Testis (tissue), 3 donors: ENCODE data around the gene CCL27. TPM values are rescaled to one million over a fixed set of nuclear protein-coding genes. Genes with fewer than 3 reads are reported as not detected.

Source experiments
- DNase-seq: peaks from one replicate; pipeline ENCODE4 v3.0.0-alpha.2; 2019
- H3K27ac ChIP-seq, 2 donors: fragments of 200-600 bp; sonication (generic); one replicate each; pipeline ENCODE4 v1.5.1; 2019
- H3K27me3 ChIP-seq: fragments of 200-600 bp; sonication (generic); one replicate; pipeline ENCODE4 v1.5.1; 2019
- H3K36me3 ChIP-seq: fragments of 200-600 bp; sonication (generic); one replicate; pipeline ENCODE4 v1.5.1; 2017; ENCODE audit warnings: low read depth; ENCODE audit errors: missing control alignments
- H3K4me1 ChIP-seq: fragments of 200-600 bp; sonication (generic); one replicate; pipeline ENCODE4 v1.5.1; 2019
- H3K4me3 ChIP-seq, 2 donors: fragments of 200-600 bp; sonication (generic); one replicate each; pipeline ENCODE4 v1.5.1; 2017 to 2019
- H3K9me3 ChIP-seq: fragments of 200-600 bp; sonication (generic); one replicate; pipeline ENCODE4 v1.5.1; 2017
- CTCF ChIP-seq, 3 experiments: fragments of 450-650 bp in 2 of 3; fragments of 200-600 bp in 1 of 3; sonication (generic) in 1 of 3; IDR thresholded peaks; one replicate each; pipeline ENCODE4 v1.5.1; 2016 to 2019; ENCODE audit warnings: antibody characterized with exemption in 3 of 3, mild to moderate bottlenecking in 2 of 3, moderate library complexity in 1 of 3
- POLR2A ChIP-seq: fragments of 450-650 bp; IDR thresholded peaks from one replicate; pipeline ENCODE4 v1.6.1; 2017; ENCODE audit warnings: antibody characterized with exemption, mild to moderate bottlenecking, moderate library complexity
- WGBS, 2 donors: methylation state at CpG; one replicate each; pipeline ENCODE4 v1.1.5; 2018; 5-methylcytosine and 5-hydroxymethylcytosine counted together
- intact Hi-C: fragments of 100-400 bp; cut with DNase I; formaldehyde crosslinking; loops from one replicate; pipeline ENCODE4 v1.15.1; 2023; ENCODE audit warnings: low total_unique reads
- polyA plus RNA-seq: library from polyadenylated mRNA; stranded (reverse); fragments of 350-450 nt; fragmentation: Illumina TruSeq; extraction: RNeasy Lipid Tissue Mini Kit (QIAGEN cat#74804); gene quantifications from one replicate; pipeline ENCODE4 v1.2.3, GENCODE V29; 2014; ENCODE audit warnings: low read depth, low replicate concordance; ENCODE audit not compliant: insufficient read depth
- total RNA-seq, 2 donors: library from RNA; depleted of rRNA; stranded (reverse); fragments of >200 nt; gene quantifications; one replicate each; pipeline ENCODE4 v1.2.3, GENCODE V29; 2016

Gene CCL27
- total and polyA plus RNA-seq, 3 donors from 2014 or later, result 1.4 to 3.1 TPM; not detected in 1

GRCh38 chr9:34693560-34693959 is 31.1 kb upstream of the CCL27 start:
- no peaks in the 10 kb centered on the region for H3K27me3 ChIP-seq
- intact Hi-C loops, result loop anchor here (5.0 kb wide), 1 partner anchor 231 kb away; no protein-coding TSS in a partner anchor
- H3K9me3 ChIP-seq, result no peaks in the 10 kb centered on the region
- no peak overlapping the region for H3K4me3 ChIP-seq
- TF ChIP-seq CTCF (IDR thresholded peaks at IDR 0.05), result no peak
- no peak for TF ChIP-seq POLR2A
- H3K27ac ChIP-seq, result no peak overlapping the region
- WGBS, 2 donors, result 74 to 86% methylated on average over 2 of the region's 2 CpGs
- no peak for DNase-seq
- H3K4me1 ChIP-seq, result no peaks in the 10 kb centered on the region
- H3K36me3 ChIP-seq, result no peaks in the 10 kb centered on the region

- WGBS, 2 donors, result 82 to 88% methylated on average over 5 of the region's 5 CpGs
- no peak for TF ChIP-seq POLR2A
- no peak for TF ChIP-seq CTCF (IDR thresholded peaks at IDR 0.05)
- no peaks in the 10 kb centered on the region for H3K27me3 ChIP-seq
- H3K27ac ChIP-seq, result no peak overlapping the region
- no peak overlapping the region for H3K4me3 ChIP-seq
- H3K36me3 ChIP-seq, result no peaks in the 10 kb centered on the region
- intact Hi-C loops, result loop anchor here (5.0 kb wide), 1 partner anchor 230 kb away; no protein-coding TSS in a partner anchor
- H3K4me1 ChIP-seq, result no peaks in the 10 kb centered on the region
- H3K9me3 ChIP-seq, result no peaks in the 10 kb centered on the region
- DNase-seq, result no peak
These were observed 29.5 kb upstream of the CCL27 start for GRCh38 chr9:34691936-34692315.

GRCh38 chr9:34690983-34691935 is 28.8 kb upstream of the CCL27 start, which contains the start of gene CCL19:
CCL19 (minus strand) TSS chr9:34691276; CDS start chr9:34691139, 137 bp downstream.
- Histone ChIP-seq H3K4me1 (no peaks in the 10 kb centered on the region), H3K27me3 (no peaks in the 10 kb centered on the region), H3K4me3 (no peak within 1 kb of the TSS), H3K27ac (no peak within 1 kb of the TSS), H3K9me3 (no peaks in the 10 kb centered on the region), H3K36me3 (no peaks in the 10 kb centered on the region)
- no peak for DNase-seq
- no peak for TF ChIP-seq POLR2A
- no peak for TF ChIP-seq CTCF (IDR thresholded peaks at IDR 0.05)
- 66 to 68% methylated on average over 6 of the region's 6 CpGs for WGBS, 2 donors
- intact Hi-C loops, result loop anchor here (5.0 kb wide), 1 partner anchor 229 kb away; no protein-coding TSS in a partner anchor

GRCh38 chr9:34689512-34689911 is 27.1 kb upstream of the CCL27 start:
- no peaks in the 10 kb centered on the region for H3K27me3 ChIP-seq
- H3K4me3 ChIP-seq, result no peak overlapping the region
- H3K4me1 ChIP-seq, result no peaks in the 10 kb centered on the region
- H3K36me3 ChIP-seq, result no peaks in the 10 kb centered on the region
- intact Hi-C loops, result no loop called here
- WGBS, 2 donors, result 88 to 97% methylated on average over 6 to 8 of the region's 8 CpGs
- no peak for DNase-seq
- TF ChIP-seq POLR2A (no peak), CTCF (IDR thresholded peaks at IDR 0.05) (no peak)
- no peaks in the 10 kb centered on the region for H3K9me3 ChIP-seq
- H3K27ac ChIP-seq, result no peak overlapping the region
